ENCODE measurements around the gene TYK2.

- TF ChIP-seq POLR2AphosphoS5 (IDR thresholded peaks at IDR 0.05) (no peak), CTCF (IDR thresholded peaks at IDR 0.05) (no peak), POLR2A (IDR thresholded peaks at IDR 0.05) (no peak)
These were observed 5.4 kb downstream of the TYK2 start for GRCh38 chr19:10374931-10375330.
